GM18519 (cell line): ENCODE results near the gene NDUFC2.
"Not testable (repeated sequence)": the region's sequence is repeated elsewhere in the genome, so short reads cannot be mapped to it uniquely, and the experiment has no call there.

Experiments used
- ATAC-seq: cut with Tn5 transposase; IDR thresholded peaks from one replicate; pipeline ENCODE4 v1.9.1; 2021; ENCODE audit warnings: mild to moderate bottlenecking, moderate library complexity; ENCODE audit not compliant: unreplicated experiment, low FRiP score

NDUFC2 gene

GRCh38 chr11:78080818-78081495 lies 1.3 kb upstream of the NDUFC2 start:
- ATAC-seq: no peak

GRCh38 chr11:78080084-78080817 lies 589 bp upstream of the NDUFC2 start:
- no peak for ATAC-seq

- no peak for ATAC-seq
Observed at GRCh38 chr11:78078218-78079167, 1.2 kb downstream of the NDUFC2 start.

GRCh38 chr11:78077592-78077991 lies 2.1 kb downstream of the NDUFC2 start:
- ATAC-seq: not testable (repeated sequence)

- no peak for ATAC-seq
Observed at GRCh38 chr11:78076733-78077403, 2.8 kb downstream of the NDUFC2 start.

- ATAC-seq: no peak
Observed at GRCh38 chr11:78074756-78075155, 4.9 kb downstream of the NDUFC2 start.

- ATAC-seq: no peak
Observed at GRCh38 chr11:78072455-78072854, 7.2 kb downstream of the NDUFC2 start.

GRCh38 chr11:78071717-78072116 lies 7.9 kb downstream of the NDUFC2 start:
- ATAC-seq: no peak

GRCh38 chr11:78070621-78071020 lies 9.0 kb downstream of the NDUFC2 start:
- no peak for ATAC-seq

GRCh38 chr11:78069465-78069864 lies 10.2 kb downstream of the NDUFC2 start:
- no peak for ATAC-seq

GRCh38 chr11:78067704-78068103 lies 12.0 kb downstream of the NDUFC2 start:
- no peak for ATAC-seq

- no peak for ATAC-seq
Observed at GRCh38 chr11:78066471-78066870, 13.2 kb downstream of the NDUFC2 start.

GRCh38 chr11:78065203-78065602 lies 14.5 kb downstream of the NDUFC2 start:
- ATAC-seq: no peak

- ATAC-seq: no peak
Observed at GRCh38 chr11:78063440-78064181, 16.1 kb downstream of the NDUFC2 start, which contains the start of gene THRSP. TSS of gene THRSP (plus strand) at chr11:78063861. CDS start at chr11:78063882, 21 bp downstream.

GRCh38 chr11:78062671-78063070 lies 17.0 kb downstream of the NDUFC2 start:
- ATAC-seq: no peak

- no peak for ATAC-seq
Observed at GRCh38 chr11:78061921-78062311, 17.7 kb downstream of the NDUFC2 start.

- ATAC-seq: no peak
Observed at GRCh38 chr11:78061088-78061920, 18.4 kb downstream of the NDUFC2 start.

- ATAC-seq: no peak
Observed at GRCh38 chr11:78060533-78060932, 19.1 kb downstream of the NDUFC2 start.
